AG09309 (cell line): ENCODE results near the gene THBS4.

Source experiments
- DNase-seq: peaks from one replicate; pipeline ENCODE4 v3.0.0-alpha.2; 2010; ENCODE audit warnings: low read depth
- H3K4me3 ChIP-seq: 2 replicates; pipeline ENCODE4 v1.5.1; 2011; ENCODE audit warnings: mild to moderate bottlenecking, low read depth, low read length, moderate library complexity; ENCODE audit not compliant: control insufficient read depth
- TF ChIP-seq, protein P1 (sequence below): IDR thresholded peaks from 2 replicates; pipeline ENCODE4 v1.5.1; 2011; ENCODE audit warnings: mild to moderate bottlenecking, low read depth, low read length, inconsistent platforms; ENCODE audit not compliant: insufficient read depth, control insufficient read depth; ENCODE audit errors: missing control alignments

Gene THBS4

GRCh38 chr5:80059354-80059980 is 24.3 kb downstream of the THBS4 start:
- peak; percentile 88 for DNase-seq
- TF ChIP-seq, protein P1, sequence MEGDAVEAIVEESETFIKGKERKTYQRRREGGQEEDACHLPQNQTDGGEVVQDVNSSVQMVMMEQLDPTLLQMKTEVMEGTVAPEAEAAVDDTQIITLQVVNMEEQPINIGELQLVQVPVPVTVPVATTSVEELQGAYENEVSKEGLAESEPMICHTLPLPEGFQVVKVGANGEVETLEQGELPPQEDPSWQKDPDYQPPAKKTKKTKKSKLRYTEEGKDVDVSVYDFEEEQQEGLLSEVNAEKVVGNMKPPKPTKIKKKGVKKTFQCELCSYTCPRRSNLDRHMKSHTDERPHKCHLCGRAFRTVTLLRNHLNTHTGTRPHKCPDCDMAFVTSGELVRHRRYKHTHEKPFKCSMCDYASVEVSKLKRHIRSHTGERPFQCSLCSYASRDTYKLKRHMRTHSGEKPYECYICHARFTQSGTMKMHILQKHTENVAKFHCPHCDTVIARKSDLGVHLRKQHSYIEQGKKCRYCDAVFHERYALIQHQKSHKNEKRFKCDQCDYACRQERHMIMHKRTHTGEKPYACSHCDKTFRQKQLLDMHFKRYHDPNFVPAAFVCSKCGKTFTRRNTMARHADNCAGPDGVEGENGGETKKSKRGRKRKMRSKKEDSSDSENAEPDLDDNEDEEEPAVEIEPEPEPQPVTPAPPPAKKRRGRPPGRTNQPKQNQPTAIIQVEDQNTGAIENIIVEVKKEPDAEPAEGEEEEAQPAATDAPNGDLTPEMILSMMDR, result no peak

GRCh38 chr5:80060966-80061365 is 25.8 kb downstream of the THBS4 start:
- peak; percentile 11 for DNase-seq
- no peak overlapping the region for H3K4me3 ChIP-seq
- TF ChIP-seq, protein P1, result no peak

More at GRCh38 chr5:80059354-80059980, 24.3 kb downstream of the THBS4 start:
- H3K4me3 ChIP-seq, result peak overlapping the region; percentile 28

- DNase-seq, result no peak
- H3K4me3 ChIP-seq, result no peak overlapping the region
- TF ChIP-seq, protein P1, result no peak
Observed at GRCh38 chr5:80061547-80061946, 26.4 kb downstream of the THBS4 start.

DNA sequence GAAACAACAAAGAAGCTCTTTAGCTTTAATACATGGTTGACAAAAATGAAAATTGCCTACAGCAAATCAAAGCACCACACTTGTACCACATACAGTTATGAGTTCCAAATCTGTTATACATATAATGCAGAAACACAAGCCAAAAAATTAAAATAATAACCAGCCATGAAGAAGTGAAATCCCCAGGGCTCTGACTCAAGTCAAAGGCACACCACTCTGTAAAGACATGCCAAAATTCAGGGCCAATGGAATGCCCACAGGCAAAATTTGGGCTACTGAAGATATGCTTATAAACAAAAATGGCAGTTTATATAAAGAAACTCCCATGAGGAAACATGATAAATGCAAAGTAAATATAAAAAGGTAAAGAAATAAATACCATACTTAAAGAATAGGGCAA is 29.0 kb downstream of the THBS4 start:
- DNase-seq, result no peak
- TF ChIP-seq, protein P1, result no peak
- no peak overlapping the region for H3K4me3 ChIP-seq

DNA sequence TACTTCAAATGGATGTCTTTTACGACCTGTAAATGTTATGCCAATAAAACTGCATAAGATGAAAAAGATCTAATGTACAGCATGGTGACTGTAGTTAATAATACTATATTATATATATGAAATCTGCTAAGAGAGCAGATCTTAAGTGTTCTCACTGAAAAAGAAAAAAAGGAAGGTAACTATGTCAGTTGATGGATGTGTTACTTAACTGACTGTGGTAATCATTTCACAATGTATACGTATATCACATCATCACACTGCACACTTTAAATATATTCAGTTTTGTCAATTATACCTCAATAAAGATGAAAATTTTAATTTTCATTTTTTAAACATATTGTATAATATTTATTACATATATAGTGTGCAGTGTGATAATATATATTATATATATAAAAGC is 31.9 kb downstream of the THBS4 start:
- H3K4me3 ChIP-seq, result no peak overlapping the region
- TF ChIP-seq, protein P1, result no peak
- DNase-seq, result no peak

GRCh38 chr5:80067531-80068245 is 32.5 kb downstream of the THBS4 start:
- DNase-seq, result no peak
- no peak overlapping the region for H3K4me3 ChIP-seq
- TF ChIP-seq, protein P1, result no peak
